HEK293 (cell line): ENCODE measurements around the gene GAST.

Experiments
- PATZ1 ChIP-seq: fragments of 450-650 bp; formaldehyde crosslinking; IDR thresholded peaks from 2 replicates; pipeline ENCODE4 v1.5.1; 2016; ENCODE audit warnings: missing biosample characterization, missing genetic modification characterization
- ZNF239 ChIP-seq: fragments of 450-650 bp; formaldehyde crosslinking; IDR thresholded peaks from 2 replicates; pipeline ENCODE4 v1.5.1; 2016; ENCODE audit warnings: missing biosample characterization, missing genetic modification characterization

- TF ChIP-seq ZNF239 (tag by site-specific recombination) (no peak), PATZ1 (tag by site-specific recombination) (no peak)
Observed at GRCh38 chr17:41723801-41724475, 11.8 kb downstream of the GAST start.
